KBM-7 (cell line): ENCODE results near the gene RAB25.
"Not testable (repeated sequence)": the region's sequence is repeated elsewhere in the genome, so short reads cannot be mapped to it uniquely, and the experiment has no call there.

ENCODE experiments used
- DNase-seq: peaks from one replicate; pipeline ENCODE4 v3.0.0-alpha.2; 2015
- in situ Hi-C: fragments of 300-500 bp; cut with MboI; formaldehyde crosslinking; loops from 2 replicates; pipeline ENCODE4 v1.14.3; 2020; ENCODE audit warnings: low sequenced_read_pairs, low pct_unique_long_range_greater_than_20kb, mixed read lengths

Gene RAB25

GRCh38 chr1:156112276-156113137 is 51.5 kb downstream of the RAB25 start:
- in situ Hi-C loops, result no loop called here
- DNase-seq, result no peak

GRCh38 chr1:156113282-156113950 is 52.5 kb downstream of the RAB25 start:
- in situ Hi-C loops, result no loop called here
- DNase-seq, result no peak

- peak; percentile 67 for DNase-seq
These were observed 53.4 kb downstream of the RAB25 start, which contains the start of gene LMNA for GRCh38 chr1:156114101-156114918. LMNA (plus strand) TSS chr1:156114711; CDS start chr1:156114919, 208 bp downstream.

DNA sequence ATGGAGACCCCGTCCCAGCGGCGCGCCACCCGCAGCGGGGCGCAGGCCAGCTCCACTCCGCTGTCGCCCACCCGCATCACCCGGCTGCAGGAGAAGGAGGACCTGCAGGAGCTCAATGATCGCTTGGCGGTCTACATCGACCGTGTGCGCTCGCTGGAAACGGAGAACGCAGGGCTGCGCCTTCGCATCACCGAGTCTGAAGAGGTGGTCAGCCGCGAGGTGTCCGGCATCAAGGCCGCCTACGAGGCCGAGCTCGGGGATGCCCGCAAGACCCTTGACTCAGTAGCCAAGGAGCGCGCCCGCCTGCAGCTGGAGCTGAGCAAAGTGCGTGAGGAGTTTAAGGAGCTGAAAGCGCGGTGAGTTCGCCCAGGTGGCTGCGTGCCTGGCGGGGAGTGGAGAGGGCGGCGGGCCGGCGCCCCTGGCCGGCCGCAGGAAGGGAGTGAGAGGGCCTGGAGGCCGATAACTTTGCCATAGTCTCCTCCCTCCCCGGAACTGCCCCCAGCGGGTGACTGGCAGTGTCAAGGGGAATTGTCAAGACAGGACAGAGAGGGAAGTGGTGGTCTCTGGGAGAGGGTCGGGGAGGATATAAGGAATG is 54.1 kb downstream of the RAB25 start:
- no peak for DNase-seq
- in situ Hi-C loops, result no loop called here

More at GRCh38 chr1:156114101-156114918, 53.4 kb downstream of the RAB25 start, which contains the start of gene LMNA:
- in situ Hi-C loops, result no loop called here

GRCh38 chr1:156115514-156116374 is 54.8 kb downstream of the RAB25 start:
- in situ Hi-C loops, result no loop called here
- DNase-seq, result peak; percentile 61

DNA sequence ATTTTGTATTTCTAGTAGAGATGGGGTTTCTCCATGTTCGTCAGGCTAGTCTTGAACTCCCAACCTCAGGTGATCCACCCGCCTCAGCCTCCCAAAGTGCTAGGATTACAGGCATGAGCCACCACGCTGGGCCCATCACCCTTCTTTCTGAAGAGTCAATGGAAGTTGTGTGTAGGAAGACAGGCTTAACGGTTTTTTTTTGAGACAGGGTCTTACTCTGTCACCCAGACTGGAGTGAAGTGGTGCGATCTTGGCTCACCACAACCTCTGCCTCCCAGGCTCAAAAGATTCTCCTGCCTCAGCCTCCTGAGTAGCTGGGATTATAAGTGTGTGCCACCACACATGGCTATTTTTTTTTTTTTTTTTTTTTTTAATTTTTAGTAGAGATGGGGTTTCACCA is 55.8 kb downstream of the RAB25 start:
- DNase-seq, in situ Hi-C loops: not testable (repeated sequence)

GRCh38 chr1:156117414-156118176 is 56.6 kb downstream of the RAB25 start:
- no peak for DNase-seq
- in situ Hi-C loops, result no loop called here

DNA sequence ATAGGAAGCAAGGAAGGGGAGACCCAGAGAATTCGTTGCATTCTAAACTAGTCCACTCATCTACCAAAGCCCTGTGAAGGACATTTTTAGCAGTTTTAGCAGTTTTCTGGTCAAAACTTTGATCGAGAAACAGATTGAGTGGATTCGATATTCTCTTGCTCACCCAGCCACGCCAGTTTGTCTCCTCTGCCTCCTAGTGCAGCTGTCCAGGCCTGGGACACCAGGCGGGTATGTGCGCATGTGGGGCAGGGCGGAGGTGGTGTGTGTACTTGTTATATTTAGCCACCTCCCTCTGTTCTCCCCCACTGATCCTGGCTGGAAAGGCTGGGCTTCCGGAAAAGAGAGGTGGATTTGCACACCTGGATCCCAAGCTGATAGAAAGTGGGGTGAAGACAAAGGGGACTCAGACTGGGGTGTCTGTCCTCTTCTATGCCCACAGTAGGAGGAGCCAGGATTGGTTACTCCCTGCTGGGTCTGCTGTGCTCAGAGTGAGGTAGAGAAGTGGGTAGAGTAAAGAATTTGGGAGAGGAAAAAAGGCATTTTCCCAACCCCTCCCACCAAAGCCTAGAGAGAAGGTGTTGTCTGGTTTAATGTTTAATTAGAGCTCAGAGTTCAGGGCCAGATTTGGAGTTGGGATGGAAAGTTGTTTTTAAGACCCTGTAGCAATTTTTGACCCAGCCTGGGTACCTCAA is 57.4 kb downstream of the RAB25 start:
- no peak for DNase-seq
- in situ Hi-C loops, result no loop called here

- in situ Hi-C loops, result no loop called here
- DNase-seq, result peak; percentile 65
These were observed 58.7 kb downstream of the RAB25 start for GRCh38 chr1:156119503-156120209.
